Keratinocyte (primary cell): ENCODE results near the gene BAIAP3. TPM values are rescaled to one million over a fixed set of nuclear protein-coding genes. Genes with fewer than 3 reads are reported as not detected.

Experiments used
- DNase-seq: peaks from one replicate; pipeline ENCODE4 v3.0.0-alpha.2; 2011; ENCODE audit warnings: low read depth, missing footprints, low spot score
- FAIRE-seq: peaks from 2 replicates; lab custom pipeline; 2011; peaks lifted over from hg19 to GRCh38; lab: Jason Lieb, UNC
- H2AFZ ChIP-seq: 2 replicates; pipeline ENCODE4 v1.6.0; 2012; ENCODE audit warnings: low read length, control low read depth, inconsistent platforms; ENCODE audit not compliant: control insufficient read depth
- H3K27ac ChIP-seq: 2 replicates; pipeline ENCODE4 v1.5.1; 2011; ENCODE audit warnings: low read length; ENCODE audit not compliant: control insufficient read depth, insufficient read depth
- H3K27me3 ChIP-seq: 3 replicates; pipeline ENCODE4 v1.6.0; 2011; ENCODE audit warnings: low read length; ENCODE audit not compliant: control insufficient read depth, insufficient read depth; ENCODE audit errors: extremely low read depth
- H3K36me3 ChIP-seq, 2 experiments: 2 replicates in 1 of 2; 3 replicates in 1 of 2; pipeline ENCODE4 v1.5.1; 2011; ENCODE audit warnings: low read length in 2 of 2, mild to moderate bottlenecking in 1 of 2; ENCODE audit not compliant: control insufficient read depth in 2 of 2, insufficient read depth in 2 of 2; ENCODE audit errors: extremely low read depth in 1 of 2
- H3K4me1 ChIP-seq: 3 replicates; pipeline ENCODE4 v1.5.1; 2011; ENCODE audit warnings: low read length; ENCODE audit not compliant: control insufficient read depth, insufficient read depth; ENCODE audit errors: extremely low read depth
- H3K4me2 ChIP-seq: 3 replicates; pipeline ENCODE4 v1.6.0; 2011; ENCODE audit warnings: low read depth, low read length; ENCODE audit not compliant: control insufficient read depth, insufficient read depth; ENCODE audit errors: extremely low read depth
- H3K4me3 ChIP-seq, 3 experiments: fragments of 200-600 bp in 1 of 3; sonication (generic) in 1 of 3; 2 replicates in 2 of 3; 3 replicates in 1 of 3; pipeline ENCODE4 v1.5.1; 2011 to 2016; ENCODE audit warnings: low read length in 3 of 3, mild to moderate bottlenecking in 3 of 3, control low read depth in 2 of 3, inconsistent platforms in 1 of 3, low read depth in 1 of 3, mixed read lengths in 1 of 3, mixed run types in 1 of 3, moderate library complexity in 1 of 3; ENCODE audit not compliant: control insufficient read depth in 2 of 3, insufficient read depth in 2 of 3; ENCODE audit errors: extremely low read depth in 1 of 3
- H3K79me2 ChIP-seq: 2 replicates; pipeline ENCODE4 v1.6.0; 2012; ENCODE audit warnings: low read length; ENCODE audit not compliant: control insufficient read depth, insufficient read depth
- H3K9ac ChIP-seq: 3 replicates; pipeline ENCODE4 v1.6.0; 2011; ENCODE audit warnings: low read length; ENCODE audit not compliant: control insufficient read depth, insufficient read depth; ENCODE audit errors: extremely low read depth
- H3K9me1 ChIP-seq: 3 replicates; pipeline ENCODE4 v1.6.0; 2011; ENCODE audit warnings: low read length; ENCODE audit not compliant: control insufficient read depth, insufficient read depth; ENCODE audit errors: extremely low read depth
- H3K9me3 ChIP-seq: 2 replicates; pipeline ENCODE4 v1.5.1; 2012; ENCODE audit warnings: low read depth, low read length; ENCODE audit not compliant: control insufficient read depth
- H4K20me1 ChIP-seq: 3 replicates; pipeline ENCODE4 v1.6.0; 2011; ENCODE audit warnings: low read length; ENCODE audit not compliant: control insufficient read depth, insufficient read depth; ENCODE audit errors: extremely low read depth
- CTCF ChIP-seq, 3 experiments: IDR thresholded peaks in 1 of 3; conservative IDR thresholded peaks in 1 of 3; optimal IDR thresholded peaks in 1 of 3; 2 replicates in 2 of 3; 3 replicates in 1 of 3; pipeline versions ENCODE3 to v1.5.1; 2011; ENCODE audit warnings: low read length in 3 of 3, mild to moderate bottlenecking in 3 of 3, moderate library complexity in 2 of 3, control low read depth in 1 of 3, inconsistent platforms in 1 of 3; ENCODE audit not compliant: insufficient read depth in 2 of 3; ENCODE audit errors: extremely low read depth in 1 of 3
- EZH2 ChIP-seq: IDR thresholded peaks from one replicate; pipeline ENCODE4 v1.6.1; 2012; ENCODE audit warnings: inconsistent platforms, mild to moderate bottlenecking, low read length, moderate library complexity
- dilution Hi-C: fragments of 300-500 bp; cut with MboI; formaldehyde crosslinking; loops from one replicate; pipeline ENCODE4 v1.7.0; 2020; ENCODE audit warnings: low sequenced_read_pairs; ENCODE audit not compliant: extremely low pct_ligation_motif_present
- polyA plus RNA-seq, 5 experiments: library from polyadenylated mRNA; depleted of rRNA in 3 of 5; stranded (reverse) in 3 of 5; stranded (forward) in 1 of 5; unstranded in 1 of 5; fragments of >200 nt; gene quantifications; 1 replicate in 1 of 5; 2 replicates in 3 of 5; 3 replicates in 1 of 5; pipeline versions ENCODE4 v1.2.1 to v1.2.3, GENCODE V29; 2011 to 2012; ENCODE audit warnings: missing spikeins in 2 of 5, low read depth in 1 of 5, low replicate concordance in 1 of 5

BAIAP3 gene
- polyA plus RNA-seq, 1 donor (not counting 4 experiments of a cell fraction or from before 2014, with no cell fraction given): not detected

- Histone ChIP-seq H3K9me3 (no peaks in the 10 kb centered on the region), H3K4me2 (no peak overlapping the region), H3K36me3 (peaks cover 25 to 27% of the 10 kb centered on the region in 2 experiments), H2AFZ (no peak overlapping the region), H3K27me3 (no peaks in the 10 kb centered on the region), H3K79me2 (peaks cover 15% of the 10 kb centered on the region), H3K4me3 (no peak overlapping the region), H3K9ac (no peak overlapping the region), H3K9me1 (no peaks in the 10 kb centered on the region), H3K27ac (no peak overlapping the region), H4K20me1 (peaks cover 3% of the 10 kb centered on the region), H3K4me1 (no peaks in the 10 kb centered on the region)
- dilution Hi-C loops: no loop called here
- DNase-seq (no peak), FAIRE-seq (no peak)
- TF ChIP-seq EZH2 (no peak), CTCF (optimal IDR thresholded peaks at IDR 0.05 in 1 of 3, IDR thresholded peaks at IDR 0.05 in 1 of 3, conservative IDR thresholded peaks at IDR 0.05 in 1 of 3; ENCODE audit: extremely low read depth in 1 of 3, insufficient read depth in 2 of 3, low read length in 3 of 3) (no peak)
These were observed 9.9 kb upstream of the BAIAP3 start for GRCh38 chr16:1323296-1324239.

DNA sequence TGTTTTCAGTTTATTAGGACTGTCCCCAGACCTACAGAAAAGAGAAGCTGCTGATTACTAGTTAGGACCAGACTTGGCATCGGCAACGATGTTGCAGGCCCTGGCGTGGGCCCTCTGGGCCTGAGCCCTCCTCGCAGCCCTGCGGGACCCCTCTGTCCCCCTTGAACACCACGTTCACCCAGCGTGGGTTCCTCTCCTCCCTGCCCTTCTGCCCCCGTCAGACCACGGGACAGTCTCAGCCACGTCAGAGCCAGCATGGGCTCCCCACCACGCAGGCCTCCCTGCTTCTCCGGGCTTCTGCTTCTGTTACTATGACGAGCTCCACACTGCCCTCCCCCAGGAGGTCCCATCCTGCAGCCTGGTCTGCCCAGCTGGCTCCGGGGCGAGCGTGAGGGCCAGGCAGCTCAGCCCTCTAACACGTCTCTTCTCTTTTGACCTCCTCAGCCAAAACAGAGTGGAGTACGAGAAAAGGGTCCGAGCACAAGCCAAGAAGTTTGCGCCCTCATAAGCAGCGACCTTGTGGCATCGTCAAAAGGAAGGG lies 9.1 kb upstream of the BAIAP3 start:
- Histone ChIP-seq H3K27me3 (no peaks in the 10 kb centered on the region), H3K4me3 (no peak overlapping the region), H3K4me1 (no peaks in the 10 kb centered on the region), H4K20me1 (peaks cover 3% of the 10 kb centered on the region), H3K4me2 (no peak overlapping the region), H3K27ac (no peak overlapping the region), H3K79me2 (peaks cover 8% of the 10 kb centered on the region), H3K36me3 (peaks cover 18 to 24% of the 10 kb centered on the region in 2 experiments), H3K9me3 (no peaks in the 10 kb centered on the region), H2AFZ (no peak overlapping the region), H3K9me1 (no peaks in the 10 kb centered on the region), H3K9ac (no peak overlapping the region)
- FAIRE-seq: no peak
- dilution Hi-C loops: no loop called here
- TF ChIP-seq EZH2: no peak
- TF ChIP-seq CTCF (optimal IDR thresholded peaks at IDR 0.05 in 1 of 3, IDR thresholded peaks at IDR 0.05 in 1 of 3, conservative IDR thresholded peaks at IDR 0.05 in 1 of 3; ENCODE audit: extremely low read depth in 1 of 3, insufficient read depth in 2 of 3, low read length in 3 of 3): no peak
- no peak for DNase-seq
